Suppressor macrophage (primary cell): ENCODE measurements around the gene FUOM.
"Not testable (repeated sequence)": the region's sequence is repeated elsewhere in the genome, so short reads cannot be mapped to it uniquely, and the experiment has no call there.

Experiments
- DNase-seq, 4 experiments: peaks; one replicate each; pipeline ENCODE4 v3.0.0-alpha.2; 2020 to 2022

FUOM gene

GRCh38 chr10:133328358-133329343, 29.2 kb downstream of the FUOM start:
- no peak for DNase-seq

GRCh38 chr10:133327651-133328357, 30.0 kb downstream of the FUOM start:
- DNase-seq, result no peak

- no peak for DNase-seq
Observed at GRCh38 chr10:133326745-133327650, 30.8 kb downstream of the FUOM start.

- no peak for DNase-seq
Observed at GRCh38 chr10:133326223-133326551, 31.6 kb downstream of the FUOM start.

- DNase-seq, result peak in 2 of 4 experiments; percentile 26 to 46
Observed at GRCh38 chr10:133325440-133326222, 32.2 kb downstream of the FUOM start.

- no peak for DNase-seq
Observed at GRCh38 chr10:133324857-133325260, 33.0 kb downstream of the FUOM start.

GRCh38 chr10:133324198-133324792, 33.5 kb downstream of the FUOM start:
- DNase-seq, result peak in 2 of 4 experiments; percentile 31 to 62

- not testable (repeated sequence) for DNase-seq
Observed at GRCh38 chr10:133322064-133322709, 35.6 kb downstream of the FUOM start.

- not testable (repeated sequence) for DNase-seq
Observed at GRCh38 chr10:133320852-133321422, 36.9 kb downstream of the FUOM start.

GRCh38 chr10:133318494-133319127, 39.2 kb downstream of the FUOM start:
- peak; percentile 69 to 88 (median 80) for DNase-seq

- no peak for DNase-seq
Observed at GRCh38 chr10:133316732-133317131, 41.1 kb downstream of the FUOM start.

GRCh38 chr10:133316266-133316665, 41.6 kb downstream of the FUOM start:
- DNase-seq, result no peak

GRCh38 chr10:133315847-133316246, 42.0 kb downstream of the FUOM start:
- no peak for DNase-seq

GRCh38 chr10:133314911-133315310, 42.9 kb downstream of the FUOM start:
- DNase-seq, result no peak

- no peak for DNase-seq
Observed at GRCh38 chr10:133313192-133313591, 44.6 kb downstream of the FUOM start.

- no peak for DNase-seq
Observed at GRCh38 chr10:133312769-133313145, 45.1 kb downstream of the FUOM start.

GRCh38 chr10:133312016-133312768, 45.6 kb downstream of the FUOM start:
- no peak for DNase-seq

GRCh38 chr10:133311570-133311969, 46.2 kb downstream of the FUOM start:
- DNase-seq, result no peak

- DNase-seq, result no peak
Observed at GRCh38 chr10:133310789-133311188, 47.0 kb downstream of the FUOM start.
